ENCODE measurements around the gene RPS21. TPM values are rescaled to one million over a fixed set of nuclear protein-coding genes. Genes with fewer than 3 reads are reported as not detected.

RPS21 gene
- total and polyA plus RNA-seq, 4 donors, result 350 to 705 (median 672) TPM

- WGBS (ENCODE audit: insufficient coverage), result 72% methylated on average over 9 of the region's 12 CpGs
- no peak overlapping the region for H3K27ac ChIP-seq (ENCODE audit: low read depth, low read length)
- peaks cover 23% of the 10 kb centered on the region for H3K36me3 ChIP-seq (ENCODE audit: control insufficient read depth, insufficient read depth, low read length)
- no peaks in the 10 kb centered on the region for H3K9me3 ChIP-seq (ENCODE audit: control insufficient read depth, insufficient read depth, low read length)
- peaks cover 52% of the 10 kb centered on the region for H3K4me1 ChIP-seq (ENCODE audit: control insufficient read depth, insufficient read depth, low read length)
- H3K27me3 ChIP-seq (ENCODE audit: control insufficient read depth, insufficient read depth, low read length), result no peaks in the 10 kb centered on the region
- DNase-seq (ENCODE audit: low read depth in 4 of 6, low spot score in 6 of 6), result no peak
- H3K4me3 ChIP-seq (ENCODE audit: low read depth, low read length), result no peak overlapping the region
Measured at GRCh38 chr20:62408640-62409039, 21.7 kb downstream of the RPS21 start.

DNA sequence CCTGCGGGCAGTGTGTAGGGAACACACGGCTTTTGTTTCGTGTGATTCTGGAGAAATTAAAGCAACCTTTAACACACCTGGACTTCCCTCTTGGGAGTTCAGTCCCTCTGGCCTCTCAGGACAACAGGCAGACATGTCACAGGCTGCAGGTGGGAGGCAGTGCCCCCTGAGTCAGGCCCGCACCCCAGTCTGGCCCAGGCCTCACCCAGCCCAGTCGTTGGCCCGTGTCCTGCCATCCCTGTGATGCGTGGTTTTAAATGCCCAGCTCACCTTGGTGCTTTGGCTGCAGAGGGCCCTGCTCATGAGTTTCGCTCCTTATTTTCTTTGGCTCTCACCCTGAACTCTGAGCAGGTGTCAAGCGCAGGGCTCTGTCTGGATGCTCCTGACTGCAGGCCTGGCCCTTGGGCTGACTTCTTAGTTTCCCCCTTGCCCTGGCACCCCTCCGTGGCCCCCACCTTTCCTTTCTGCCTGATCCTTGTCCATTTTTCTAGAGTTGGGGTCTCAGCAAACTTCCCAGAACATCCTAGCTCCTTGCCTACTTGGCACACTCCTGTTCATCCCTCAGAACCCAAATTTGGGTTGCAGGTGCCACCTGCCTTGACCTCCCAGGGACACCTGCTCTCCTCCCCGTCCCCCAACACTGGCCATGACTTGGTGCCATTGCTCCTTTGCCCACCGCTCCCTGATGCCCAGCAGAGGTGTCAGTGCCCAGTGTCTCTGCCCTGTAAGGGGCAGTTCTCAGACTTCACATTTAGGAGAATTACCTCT, 22.4 kb downstream of the RPS21 start:
- WGBS (ENCODE audit: insufficient coverage), result 90% methylated on average over 12 of the region's 12 CpGs
- Histone ChIP-seq H3K4me1 (ENCODE audit: control insufficient read depth, insufficient read depth, low read length) (peaks cover 51% of the 10 kb centered on the region), H3K36me3 (ENCODE audit: control insufficient read depth, insufficient read depth, low read length) (peaks cover 18% of the 10 kb centered on the region), H3K27me3 (ENCODE audit: control insufficient read depth, insufficient read depth, low read length) (no peaks in the 10 kb centered on the region), H3K27ac (ENCODE audit: low read depth, low read length) (no peak overlapping the region), H3K9me3 (ENCODE audit: control insufficient read depth, insufficient read depth, low read length) (no peaks in the 10 kb centered on the region), H3K4me3 (ENCODE audit: low read depth, low read length) (no peak overlapping the region)
- no peak for DNase-seq (ENCODE audit: low read depth in 4 of 6, low spot score in 6 of 6)

GRCh38 chr20:62409931-62410745, 23.2 kb downstream of the RPS21 start:
- Histone ChIP-seq H3K4me1 (ENCODE audit: control insufficient read depth, insufficient read depth, low read length) (peaks cover 42% of the 10 kb centered on the region), H3K36me3 (ENCODE audit: control insufficient read depth, insufficient read depth, low read length) (peaks cover 9% of the 10 kb centered on the region), H3K27me3 (ENCODE audit: control insufficient read depth, insufficient read depth, low read length) (no peaks in the 10 kb centered on the region), H3K27ac (ENCODE audit: low read depth, low read length) (no peak overlapping the region), H3K4me3 (ENCODE audit: low read depth, low read length) (no peak overlapping the region), H3K9me3 (ENCODE audit: control insufficient read depth, insufficient read depth, low read length) (no peaks in the 10 kb centered on the region)
- 7% methylated on average over 29 of the region's 30 CpGs for WGBS (ENCODE audit: insufficient coverage)
- DNase-seq (ENCODE audit: low read depth in 4 of 6, low spot score in 6 of 6), result peak in 4 of 6 donors; percentile 37 to 85 (median 54)

- Histone ChIP-seq H3K27ac (ENCODE audit: low read depth, low read length) (no peak overlapping the region), H3K4me1 (ENCODE audit: control insufficient read depth, insufficient read depth, low read length) (peaks cover 35% of the 10 kb centered on the region), H3K27me3 (ENCODE audit: control insufficient read depth, insufficient read depth, low read length) (no peaks in the 10 kb centered on the region), H3K36me3 (ENCODE audit: control insufficient read depth, insufficient read depth, low read length) (peaks cover 2% of the 10 kb centered on the region), H3K9me3 (ENCODE audit: control insufficient read depth, insufficient read depth, low read length) (no peaks in the 10 kb centered on the region), H3K4me3 (ENCODE audit: low read depth, low read length) (no peak overlapping the region)
- 78% methylated on average over 19 of the region's 19 CpGs for WGBS (ENCODE audit: insufficient coverage)
- DNase-seq (ENCODE audit: low read depth in 4 of 6, low spot score in 6 of 6), result no peak
Measured at GRCh38 chr20:62410746-62411478, 24.0 kb downstream of the RPS21 start.

- no peak for DNase-seq (ENCODE audit: low read depth in 4 of 6, low spot score in 6 of 6)
- Histone ChIP-seq H3K27me3 (ENCODE audit: control insufficient read depth, insufficient read depth, low read length) (no peaks in the 10 kb centered on the region), H3K4me1 (ENCODE audit: control insufficient read depth, insufficient read depth, low read length) (peaks cover 27% of the 10 kb centered on the region), H3K4me3 (ENCODE audit: low read depth, low read length) (no peak overlapping the region), H3K36me3 (ENCODE audit: control insufficient read depth, insufficient read depth, low read length) (no peaks in the 10 kb centered on the region), H3K9me3 (ENCODE audit: control insufficient read depth, insufficient read depth, low read length) (no peaks in the 10 kb centered on the region), H3K27ac (ENCODE audit: low read depth, low read length) (no peak overlapping the region)
- 76% methylated on average over 24 of the region's 24 CpGs for WGBS (ENCODE audit: insufficient coverage)
Measured at GRCh38 chr20:62411479-62412193, 24.7 kb downstream of the RPS21 start.

GRCh38 chr20:62412194-62413024, 25.5 kb downstream of the RPS21 start:
- no peak for DNase-seq (ENCODE audit: low read depth in 4 of 6, low spot score in 6 of 6)
- H3K27me3 ChIP-seq (ENCODE audit: control insufficient read depth, insufficient read depth, low read length), result no peaks in the 10 kb centered on the region
- no peaks in the 10 kb centered on the region for H3K36me3 ChIP-seq (ENCODE audit: control insufficient read depth, insufficient read depth, low read length)
- no peak overlapping the region for H3K4me3 ChIP-seq (ENCODE audit: low read depth, low read length)
- H3K4me1 ChIP-seq (ENCODE audit: control insufficient read depth, insufficient read depth, low read length), result peaks cover 24% of the 10 kb centered on the region
- H3K9me3 ChIP-seq (ENCODE audit: control insufficient read depth, insufficient read depth, low read length), result no peaks in the 10 kb centered on the region
- 72% methylated on average over 19 of the region's 22 CpGs for WGBS (ENCODE audit: insufficient coverage)
- H3K27ac ChIP-seq (ENCODE audit: low read depth, low read length), result no peak overlapping the region

DNA sequence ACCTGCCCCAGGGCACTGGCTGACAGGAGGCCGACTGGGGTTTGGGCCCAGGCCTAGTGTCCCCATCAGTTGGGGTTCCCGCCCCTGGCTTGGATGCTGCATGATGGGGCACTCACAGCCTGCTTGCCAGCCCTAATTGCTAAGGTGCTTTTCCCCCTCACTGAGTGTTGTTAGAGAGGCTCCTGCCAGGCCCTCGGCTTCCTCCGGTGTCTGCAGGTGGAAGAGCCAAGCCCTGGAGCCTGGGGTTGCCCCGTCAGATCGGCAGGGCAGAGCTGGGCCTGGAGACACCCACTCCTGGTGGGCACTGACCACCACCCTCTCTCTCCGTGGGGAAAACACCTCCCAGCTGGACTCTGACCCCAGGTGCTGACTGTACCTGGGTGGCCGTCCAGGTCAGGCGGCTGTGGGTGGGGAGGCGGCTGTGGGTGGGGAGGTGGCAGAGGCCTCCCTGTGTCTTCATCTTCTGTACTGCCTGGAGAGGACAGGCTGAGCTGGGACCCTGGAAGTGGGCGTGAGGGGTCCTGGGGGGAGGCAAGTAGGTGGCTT, 26.2 kb downstream of the RPS21 start:
- Histone ChIP-seq H3K9me3 (ENCODE audit: control insufficient read depth, insufficient read depth, low read length) (no peaks in the 10 kb centered on the region), H3K4me3 (ENCODE audit: low read depth, low read length) (no peak overlapping the region), H3K36me3 (ENCODE audit: control insufficient read depth, insufficient read depth, low read length) (no peaks in the 10 kb centered on the region), H3K27ac (ENCODE audit: low read depth, low read length) (no peak overlapping the region), H3K4me1 (ENCODE audit: control insufficient read depth, insufficient read depth, low read length) (peaks cover 18% of the 10 kb centered on the region), H3K27me3 (ENCODE audit: control insufficient read depth, insufficient read depth, low read length) (no peaks in the 10 kb centered on the region)
- 95% methylated on average over 10 of the region's 11 CpGs for WGBS (ENCODE audit: insufficient coverage)
- no peak for DNase-seq (ENCODE audit: low read depth in 4 of 6, low spot score in 6 of 6)

GRCh38 chr20:62413896-62414481, 27.1 kb downstream of the RPS21 start:
- Histone ChIP-seq H3K36me3 (ENCODE audit: control insufficient read depth, insufficient read depth, low read length) (no peaks in the 10 kb centered on the region), H3K27me3 (ENCODE audit: control insufficient read depth, insufficient read depth, low read length) (no peaks in the 10 kb centered on the region), H3K9me3 (ENCODE audit: control insufficient read depth, insufficient read depth, low read length) (no peaks in the 10 kb centered on the region), H3K27ac (ENCODE audit: low read depth, low read length) (no peak overlapping the region), H3K4me1 (ENCODE audit: control insufficient read depth, insufficient read depth, low read length) (peaks cover 14% of the 10 kb centered on the region), H3K4me3 (ENCODE audit: low read depth, low read length) (no peak overlapping the region)
- 82% methylated on average over 22 of the region's 22 CpGs for WGBS (ENCODE audit: insufficient coverage)
- DNase-seq (ENCODE audit: low read depth in 4 of 6, low spot score in 6 of 6), result no peak
